Eye (tissue), 1 donor: ENCODE results near the gene TPRN.

Experiments
- DNase-seq: peaks from one replicate; pipeline ENCODE4 v3.0.0-alpha.2; 2015

TPRN gene

DNA sequence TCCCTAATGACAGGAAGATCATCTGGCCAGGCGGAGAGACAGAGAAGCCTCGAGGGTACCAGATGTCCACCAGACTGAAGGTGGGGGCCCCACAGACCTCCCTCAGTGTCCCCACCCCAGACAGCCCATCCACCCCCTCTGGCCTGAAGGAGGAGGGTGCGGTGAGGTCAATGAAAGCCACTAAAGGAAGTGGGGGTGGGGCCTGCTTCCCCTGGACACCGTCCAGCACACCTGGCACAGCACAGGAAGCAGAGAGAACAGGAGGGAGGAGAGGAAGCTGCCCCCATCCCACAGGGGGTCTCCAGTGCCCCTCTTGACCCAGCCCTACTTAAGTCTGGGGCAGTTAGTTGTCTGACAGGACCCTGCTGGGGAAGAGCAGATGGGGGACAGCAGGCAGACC, 41.9 kb downstream of the TPRN start:
- DNase-seq, result no peak

DNA sequence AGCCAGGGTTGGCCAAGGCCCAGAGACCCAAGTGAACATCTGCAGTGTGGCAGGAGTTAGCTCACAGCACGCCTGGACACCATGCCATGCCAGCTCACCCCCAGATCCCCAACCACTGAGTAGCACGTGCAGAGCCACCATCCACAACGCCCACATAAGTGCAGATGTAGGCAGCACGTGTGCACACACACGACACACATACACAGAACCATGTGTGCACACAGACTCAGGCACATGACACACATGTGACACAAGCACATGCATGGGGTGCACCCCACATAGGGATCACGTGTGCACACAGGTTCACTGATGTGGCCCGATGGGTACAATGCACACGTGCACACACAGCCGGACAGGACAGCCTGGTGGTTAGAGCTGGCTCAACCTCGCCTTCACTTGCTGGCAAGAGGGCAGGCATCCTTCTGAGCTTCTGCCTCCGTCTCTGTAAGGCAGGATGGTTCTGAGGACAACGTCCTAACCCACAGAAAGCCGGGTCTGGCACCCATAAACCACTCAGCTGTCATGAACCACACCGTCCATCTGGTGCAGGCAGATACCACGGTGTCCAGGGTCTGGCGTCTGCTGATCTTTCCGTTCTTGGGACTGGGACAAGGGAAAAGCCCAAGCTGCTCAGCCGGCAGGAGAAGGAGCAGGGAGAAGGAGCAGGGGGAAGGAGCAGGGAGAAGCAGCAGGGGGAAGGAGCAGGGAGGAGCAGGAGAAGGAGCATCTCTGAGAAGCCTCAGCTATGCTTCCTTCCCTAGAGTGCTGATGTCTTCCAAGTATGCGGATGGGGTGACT, 42.7 kb downstream of the TPRN start:
- no peak for DNase-seq

DNA sequence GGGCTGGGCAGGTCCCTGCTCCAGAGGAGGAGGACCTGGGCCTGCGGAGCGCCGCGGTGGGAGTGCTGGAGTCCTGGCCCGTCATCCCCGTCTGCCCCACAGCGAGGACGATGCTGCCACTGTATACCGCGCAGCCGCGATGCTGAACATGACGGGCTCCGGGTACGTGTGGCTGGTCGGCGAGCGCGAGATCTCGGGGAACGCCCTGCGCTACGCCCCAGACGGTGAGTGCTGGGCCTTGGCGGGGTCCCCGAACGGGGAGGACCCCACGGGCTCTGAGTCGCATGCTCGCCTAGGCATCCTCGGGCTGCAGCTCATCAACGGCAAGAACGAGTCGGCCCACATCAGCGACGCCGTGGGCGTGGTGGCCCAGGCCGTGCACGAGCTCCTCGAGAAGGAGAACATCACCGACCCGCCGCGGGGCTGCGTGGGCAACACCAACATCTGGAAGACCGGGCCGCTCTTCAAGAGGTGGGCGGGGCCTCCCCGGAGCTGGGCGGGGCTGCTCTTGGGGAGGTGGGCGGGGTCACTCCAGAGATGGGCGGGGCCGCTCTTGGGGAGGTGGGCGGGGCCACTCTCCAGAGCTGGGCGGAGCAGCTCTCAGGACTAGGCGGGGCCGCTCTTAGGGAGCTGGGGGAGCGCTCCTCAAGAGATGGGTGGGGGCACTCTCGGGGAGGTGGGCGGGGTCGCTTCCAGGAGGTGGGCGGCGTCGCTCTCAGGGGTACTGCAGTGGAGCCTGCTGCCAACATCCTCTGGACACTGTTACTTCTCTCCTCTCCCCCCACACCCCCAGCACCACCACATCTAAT, 43.8 kb downstream of the TPRN start:
- DNase-seq, result peak; percentile 52

DNA sequence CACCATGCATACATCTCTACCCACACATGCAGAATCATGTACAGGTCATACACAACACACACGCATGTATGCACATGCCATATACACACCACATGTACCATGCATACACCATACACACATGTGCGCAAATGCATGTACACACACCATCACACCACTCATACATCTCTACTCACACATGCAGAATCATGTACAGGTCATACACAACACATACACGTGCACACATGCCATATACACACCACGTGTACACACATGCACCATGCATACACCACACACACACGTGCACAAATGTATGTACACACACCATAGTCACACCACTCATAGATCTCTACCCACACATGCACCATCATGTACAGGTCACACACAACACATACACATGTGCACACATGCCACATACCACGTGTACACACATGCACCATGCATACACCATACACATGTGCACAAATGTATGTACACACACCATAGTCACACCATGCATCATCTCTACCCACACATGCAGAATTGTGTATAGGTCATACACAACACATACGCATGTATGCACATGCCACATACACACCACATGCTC, 47.6 kb downstream of the TPRN start:
- no peak for DNase-seq

DNA sequence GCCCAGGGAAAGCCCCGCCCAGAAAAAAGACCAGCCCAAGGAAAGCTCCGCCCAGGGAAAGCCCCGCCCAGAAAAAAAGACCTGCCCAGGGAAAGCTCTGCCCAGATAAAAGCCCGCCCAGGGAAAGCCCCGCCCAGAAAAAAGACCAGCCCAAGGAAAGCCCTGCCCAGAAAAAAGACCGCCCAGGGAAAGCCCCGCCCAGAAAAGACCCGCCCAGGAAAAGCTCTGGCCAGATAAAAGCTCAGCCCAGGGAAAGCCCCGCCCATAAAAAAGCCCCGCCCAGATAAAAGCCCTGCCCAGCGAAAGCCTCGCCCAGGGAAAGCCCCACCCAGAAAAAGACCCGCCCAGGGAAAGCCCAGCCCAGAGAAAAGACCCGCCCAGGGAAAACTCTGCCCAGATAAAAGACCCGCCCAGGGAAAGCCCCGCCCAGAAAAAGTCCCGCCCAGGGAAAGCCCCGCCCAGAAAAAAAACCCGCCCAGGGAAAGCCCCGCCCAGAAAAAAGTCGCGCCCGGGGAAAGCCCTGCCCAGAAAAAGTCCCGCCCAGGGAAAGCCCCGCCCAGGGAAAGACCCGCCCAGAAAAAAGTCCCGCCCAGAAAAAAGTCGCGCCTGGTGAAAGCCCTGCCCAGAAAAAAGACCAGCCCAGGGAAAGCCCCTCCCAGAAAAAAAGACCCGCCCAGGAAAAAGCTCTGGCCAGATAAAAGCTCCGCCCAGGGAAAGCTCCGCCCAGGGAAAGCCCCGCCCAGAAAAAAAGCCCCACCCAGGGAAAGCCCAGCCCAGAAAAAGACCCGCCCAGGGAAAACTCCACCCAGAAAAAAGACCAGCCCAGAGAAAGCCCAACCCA, 49.7 kb downstream of the TPRN start:
- DNase-seq, result no peak

DNA sequence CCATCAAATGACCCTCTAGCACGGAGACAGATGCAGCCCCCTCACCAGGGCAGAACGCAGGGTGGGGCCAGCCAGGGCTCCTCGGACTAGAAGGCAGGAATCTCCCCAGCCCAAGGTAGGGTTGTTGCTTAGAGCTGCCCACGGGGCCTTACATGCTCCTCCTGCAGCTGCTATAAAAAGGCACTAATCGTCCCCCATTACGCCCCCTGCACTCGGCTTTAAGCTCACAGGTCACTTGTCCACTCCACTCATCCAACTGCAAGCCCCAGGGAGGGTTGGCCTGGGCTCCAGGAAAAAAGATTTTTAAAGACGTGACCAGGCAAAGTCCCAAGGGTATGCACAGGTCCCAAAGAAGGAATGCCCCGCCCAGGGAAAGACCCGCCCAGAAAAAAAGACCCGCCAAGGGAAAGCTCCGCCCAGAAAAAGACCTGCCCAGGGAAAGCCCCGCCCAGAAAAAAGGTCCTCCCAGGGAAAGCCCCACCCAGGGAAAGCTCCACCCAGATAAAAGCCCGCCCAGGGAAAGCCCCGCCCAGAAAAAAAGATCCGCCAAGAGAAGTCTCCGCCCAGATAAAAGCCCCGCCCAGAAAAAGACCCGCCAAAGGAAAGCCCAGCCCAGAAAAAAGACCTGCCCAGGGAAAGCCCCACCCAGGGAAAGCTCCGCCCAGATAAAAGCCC, 50.5 kb downstream of the TPRN start:
- DNase-seq, result no peak

DNA sequence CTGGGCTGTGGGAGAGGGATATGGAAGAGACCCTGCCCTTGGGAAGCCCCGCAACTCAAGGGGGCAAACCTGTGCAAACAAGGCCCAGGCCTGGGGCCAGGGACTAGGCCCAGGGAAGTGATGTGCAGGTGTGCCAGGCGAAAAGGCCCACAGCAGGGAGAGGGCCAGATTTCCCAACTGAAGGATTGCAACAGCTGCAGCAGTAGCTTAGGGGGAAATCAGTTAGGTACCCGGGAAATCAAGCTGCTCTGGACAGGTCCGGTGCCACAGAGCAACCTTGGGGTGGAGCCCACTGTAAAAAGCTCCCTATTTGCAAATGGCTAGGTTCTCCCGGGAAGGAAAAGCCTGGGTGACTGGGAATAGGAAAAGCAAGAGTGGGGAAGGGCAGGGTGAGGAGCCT, 51.2 kb downstream of the TPRN start:
- DNase-seq, result no peak

DNA sequence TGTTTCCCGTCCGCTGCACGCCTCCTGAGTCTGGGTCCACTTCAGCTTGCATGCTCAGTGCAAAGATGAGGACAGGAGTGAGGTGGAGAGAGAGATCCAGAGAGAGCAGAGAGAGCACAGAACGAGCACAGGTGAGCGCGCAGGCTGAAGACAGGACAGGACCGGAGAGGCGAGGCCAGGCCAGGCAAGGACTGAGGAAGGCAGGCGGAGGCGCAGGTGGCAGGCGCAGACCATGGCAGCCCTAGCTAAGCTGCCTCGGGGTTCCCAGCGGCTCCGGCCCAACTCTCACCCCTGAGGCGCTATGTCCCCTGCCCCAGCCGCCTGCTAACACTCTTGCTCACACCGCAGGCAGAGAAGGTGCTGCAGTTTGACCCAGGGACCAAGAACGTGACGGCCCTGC, 51.9 kb downstream of the TPRN start:
- DNase-seq, result no peak

DNA sequence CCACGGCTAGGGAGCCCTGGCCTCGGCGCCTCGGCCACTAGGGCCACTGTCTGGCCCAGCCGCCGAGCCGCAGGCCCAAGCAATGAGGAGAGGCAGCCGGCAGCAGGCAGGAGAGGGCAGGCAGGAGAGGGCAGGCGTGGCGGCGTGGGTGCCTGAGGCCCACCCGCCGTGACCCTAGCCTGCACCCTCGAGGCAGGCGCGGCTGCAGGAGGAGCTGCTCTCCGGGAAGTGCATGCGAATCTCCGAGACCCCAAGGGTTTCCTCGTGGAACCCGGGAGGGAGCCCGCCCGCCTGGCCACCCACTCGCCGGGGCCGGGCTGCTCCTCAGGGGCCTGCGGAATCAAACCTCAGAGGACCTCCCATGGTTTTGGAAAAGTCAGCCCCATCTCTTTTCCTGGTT, 52.3 kb downstream of the TPRN start:
- no peak for DNase-seq

DNA sequence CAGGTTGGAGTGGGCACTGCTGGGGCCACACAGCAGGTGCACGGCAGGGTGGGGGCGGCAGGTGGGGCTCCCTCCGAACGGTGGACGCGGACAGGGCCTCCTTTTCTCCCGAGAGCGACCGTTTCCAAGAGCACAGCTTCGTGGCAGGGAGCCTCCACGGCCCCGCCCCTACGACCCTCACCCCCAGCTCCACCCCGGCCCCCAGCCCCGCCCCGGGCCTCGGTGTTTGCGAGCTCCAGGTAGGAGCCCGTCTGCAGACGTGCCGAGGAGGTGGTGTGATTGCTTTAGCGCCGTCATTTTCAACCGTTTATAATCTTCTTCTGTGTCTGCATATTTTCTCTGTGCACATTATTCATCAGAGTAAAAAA, 52.8 kb downstream of the TPRN start:
- DNase-seq, result no peak

DNA sequence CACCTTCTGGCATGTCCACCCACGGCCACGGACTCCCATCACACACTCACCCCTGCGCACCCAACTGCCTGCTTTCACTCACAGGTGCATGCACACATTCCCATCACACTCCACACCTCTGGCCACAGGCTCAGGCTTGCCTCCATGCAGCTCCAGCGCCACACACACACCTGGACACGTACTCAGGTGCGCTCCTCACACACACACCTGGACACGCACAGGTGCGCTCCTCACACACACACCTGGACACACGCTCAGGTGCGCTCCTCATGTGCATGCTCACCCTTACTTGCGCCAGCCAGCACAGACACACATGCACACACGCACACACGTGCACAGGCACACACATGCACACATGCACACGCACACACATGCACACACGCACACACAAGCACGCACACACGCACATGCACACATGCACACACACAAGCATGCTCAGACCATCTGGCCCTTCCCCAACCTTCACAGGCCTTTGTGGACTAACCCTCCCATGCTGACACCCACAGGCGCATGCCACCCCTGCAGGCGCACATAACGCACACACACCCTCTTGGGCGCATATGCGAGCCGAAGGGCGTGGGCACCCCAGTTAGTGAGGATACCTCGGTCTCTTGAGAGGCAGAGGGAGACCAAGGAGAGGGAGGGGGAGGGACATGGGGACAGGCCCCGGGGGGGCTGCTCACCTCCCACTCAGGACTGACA, 53.3 kb downstream of the TPRN start:
- DNase-seq, result no peak

DNA sequence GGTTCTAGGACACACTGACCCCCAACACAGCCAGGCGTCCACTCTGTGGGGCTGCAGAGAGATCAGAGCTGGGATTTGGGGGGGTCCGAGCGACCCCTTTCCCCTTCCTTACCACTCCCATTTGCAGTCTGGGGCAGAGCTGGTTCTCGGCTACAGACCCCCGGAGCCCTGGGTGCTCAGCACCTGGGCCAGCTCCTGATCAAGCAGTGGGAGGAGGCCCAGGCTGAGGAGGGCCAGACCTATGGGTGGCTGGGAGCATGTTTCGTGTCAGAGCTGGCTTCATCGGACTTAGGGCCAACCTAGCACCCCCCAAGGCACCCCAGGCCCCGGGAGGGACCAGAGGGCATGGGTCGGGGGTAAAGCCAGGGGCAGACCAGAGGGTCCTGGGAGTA, 54.0 kb downstream of the TPRN start:
- no peak for DNase-seq

DNA sequence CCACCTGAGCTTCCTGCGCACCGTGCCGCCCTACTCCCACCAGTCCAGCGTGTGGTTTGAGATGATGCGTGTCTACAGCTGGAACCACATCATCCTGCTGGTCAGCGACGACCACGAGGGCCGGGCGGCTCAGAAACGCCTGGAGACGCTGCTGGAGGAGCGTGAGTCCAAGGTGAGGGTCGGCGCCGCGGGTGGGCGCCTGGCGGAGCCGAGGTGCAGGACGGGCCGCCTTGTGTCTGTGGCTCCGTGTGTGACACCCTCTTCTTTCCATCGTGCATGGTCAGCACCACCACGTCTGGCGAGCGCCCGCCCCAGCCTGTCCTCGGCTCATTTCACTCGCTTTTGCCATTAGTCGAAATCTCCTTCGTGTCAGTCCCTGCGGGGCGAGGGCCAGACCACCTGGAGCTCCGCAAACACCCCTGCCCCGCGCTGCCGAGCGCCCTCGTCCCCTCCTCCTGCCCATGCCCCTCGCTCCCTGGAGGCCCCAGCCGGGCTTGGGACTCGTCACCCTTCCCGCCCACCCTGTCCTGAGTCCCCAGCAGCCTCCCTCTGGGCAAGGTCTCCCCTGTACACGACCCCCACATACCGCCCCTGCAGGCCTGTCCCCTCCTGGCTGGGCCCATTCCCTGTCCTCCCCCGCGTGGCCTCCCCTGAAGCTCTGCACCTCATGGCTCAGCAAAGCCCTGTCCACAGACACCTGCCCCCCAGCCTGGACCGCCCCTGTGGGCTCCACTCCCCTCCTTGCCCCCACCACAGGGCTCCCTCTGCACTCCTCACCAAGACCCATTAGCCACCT, 54.6 kb downstream of the TPRN start:
- DNase-seq, result no peak

DNA sequence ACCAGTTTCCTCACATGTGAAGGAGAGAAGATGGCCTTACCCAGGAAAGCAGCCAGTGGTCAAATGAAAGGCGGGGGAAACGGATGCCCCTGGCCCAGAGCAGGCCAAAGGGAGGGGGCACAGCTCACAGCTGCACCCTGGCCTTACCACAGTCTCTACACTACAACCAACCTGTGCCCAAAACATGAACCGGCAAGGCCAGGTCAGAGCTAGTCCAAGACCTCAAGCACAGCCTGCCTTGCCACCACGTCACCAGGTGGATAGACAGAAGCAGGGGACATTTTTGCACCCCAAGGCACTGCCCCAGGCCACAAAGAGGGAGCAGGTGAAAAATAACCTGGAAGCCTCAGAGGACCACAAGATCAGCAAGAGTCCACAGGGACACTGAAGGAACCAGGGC, 57.1 kb downstream of the TPRN start:
- DNase-seq, result no peak

DNA sequence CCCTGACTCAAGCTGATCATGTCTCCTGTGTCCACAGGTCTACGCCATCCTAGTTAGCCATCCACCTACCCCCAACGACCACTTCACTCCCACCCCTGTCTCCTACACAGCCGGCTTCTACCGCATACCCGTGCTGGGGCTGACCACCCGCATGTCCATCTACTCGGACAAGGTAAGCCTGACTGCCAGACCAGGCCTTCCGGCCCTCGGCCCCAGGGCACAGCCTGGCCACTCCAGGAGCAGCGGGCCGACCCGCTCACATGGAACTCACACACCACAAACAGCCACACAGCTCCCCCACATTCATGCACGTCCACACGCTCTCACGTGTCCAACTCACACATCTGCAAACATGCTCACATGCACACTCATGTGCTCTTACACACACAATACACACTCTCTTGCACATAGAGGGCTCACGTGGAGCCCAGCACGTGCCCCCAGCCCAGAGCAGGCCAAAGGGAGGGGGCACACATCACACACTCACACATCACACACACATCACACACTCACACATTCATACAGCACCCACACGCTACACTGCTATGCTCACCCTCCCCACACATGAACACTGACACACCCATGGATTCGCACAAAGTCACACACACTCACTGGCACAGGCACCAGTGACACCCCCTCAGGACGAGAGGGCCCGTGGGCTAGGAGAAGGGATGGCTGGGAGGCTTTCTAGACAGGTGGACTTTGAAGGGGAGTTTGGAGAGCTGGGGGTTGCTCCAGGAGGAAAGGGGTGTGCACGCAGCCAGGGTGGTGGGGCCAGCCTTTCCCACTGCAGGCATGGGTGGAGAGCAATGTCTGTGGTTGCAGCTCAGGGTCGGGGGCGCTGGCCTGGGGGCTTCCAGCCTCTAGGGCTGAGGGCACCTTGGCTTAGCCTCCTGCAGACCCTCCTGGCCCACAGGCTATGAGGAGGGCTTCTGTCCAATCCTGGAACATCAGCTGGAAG, 58.3 kb downstream of the TPRN start:
- DNase-seq, result no peak
